ENCODE data around the gene UPP2.

UPP2 gene

GRCh38 chr2:158095269-158095668 lies 6.4 kb upstream of the UPP2 start:
- Mint-ChIP-seq H3K4me3 (no peak overlapping the region), H3K27ac (no peak overlapping the region), H3K36me3 (no peaks in the 10 kb centered on the region), H3K27me3 (peaks cover 3% of the 10 kb centered on the region), H3K9me3 (no peaks in the 10 kb centered on the region), H3K4me1 (no peaks in the 10 kb centered on the region)
- no peak for ATAC-seq (ENCODE audit: low read depth)
- no peak for DNase-seq (ENCODE audit: low spot score in 2 of 2)

- DNase-seq (ENCODE audit: low spot score in 2 of 2) (no peak), ATAC-seq (ENCODE audit: low read depth) (no peak)
- no peak overlapping the region for H3K27ac Mint-ChIP-seq
- H3K4me3 Mint-ChIP-seq, result no peak overlapping the region
- no peaks in the 10 kb centered on the region for H3K9me3 Mint-ChIP-seq
- peaks cover 3% of the 10 kb centered on the region for H3K27me3 Mint-ChIP-seq
- H3K36me3 Mint-ChIP-seq, result no peaks in the 10 kb centered on the region
- no peaks in the 10 kb centered on the region for H3K4me1 Mint-ChIP-seq
Observed at GRCh38 chr2:158095912-158096311, 5.8 kb upstream of the UPP2 start.

GRCh38 chr2:158097481-158097880 lies 4.2 kb upstream of the UPP2 start:
- ATAC-seq (ENCODE audit: low read depth) (no peak), DNase-seq (ENCODE audit: low spot score in 2 of 2) (no peak)
- H3K4me1 Mint-ChIP-seq, result no peaks in the 10 kb centered on the region
- no peaks in the 10 kb centered on the region for H3K9me3 Mint-ChIP-seq
- no peak overlapping the region for H3K4me3 Mint-ChIP-seq
- H3K27ac Mint-ChIP-seq, result no peak overlapping the region
- no peaks in the 10 kb centered on the region for H3K36me3 Mint-ChIP-seq
- H3K27me3 Mint-ChIP-seq, result no peaks in the 10 kb centered on the region

GRCh38 chr2:158098178-158098577 lies 3.5 kb upstream of the UPP2 start:
- no peak overlapping the region for H3K27ac Mint-ChIP-seq
- no peaks in the 10 kb centered on the region for H3K9me3 Mint-ChIP-seq
- ATAC-seq (ENCODE audit: low read depth) (no peak), DNase-seq (ENCODE audit: low spot score in 2 of 2) (no peak)
- H3K36me3 Mint-ChIP-seq, result no peaks in the 10 kb centered on the region
- H3K4me3 Mint-ChIP-seq, result no peak overlapping the region
- H3K4me1 Mint-ChIP-seq, result no peaks in the 10 kb centered on the region
- no peaks in the 10 kb centered on the region for H3K27me3 Mint-ChIP-seq

- H3K9me3 Mint-ChIP-seq, result peaks cover 1% of the 10 kb centered on the region
- DNase-seq (ENCODE audit: low spot score in 2 of 2), result no peak
- H3K27ac Mint-ChIP-seq, result no peak overlapping the region
- peaks cover 2% of the 10 kb centered on the region for H3K27me3 Mint-ChIP-seq
- H3K36me3 Mint-ChIP-seq, result no peaks in the 10 kb centered on the region
- ATAC-seq (ENCODE audit: low read depth), result no peak
- H3K4me1 Mint-ChIP-seq, result no peaks in the 10 kb centered on the region
- no peak overlapping the region for H3K4me3 Mint-ChIP-seq
Observed at GRCh38 chr2:158099716-158100115, 2.0 kb upstream of the UPP2 start.

GRCh38 chr2:158100411-158100810 lies 1.3 kb upstream of the UPP2 start:
- DNase-seq (ENCODE audit: low spot score in 2 of 2), result no peak
- peaks cover 1% of the 10 kb centered on the region for H3K9me3 Mint-ChIP-seq

GRCh38 chr2:158102446-158102845 lies 770 bp downstream of the UPP2 start:
- ATAC-seq (ENCODE audit: low read depth) (no peak), DNase-seq (ENCODE audit: low spot score in 2 of 2) (no peak)
- no peak overlapping the region for H3K4me3 Mint-ChIP-seq
- H3K4me1 Mint-ChIP-seq, result no peaks in the 10 kb centered on the region
- no peak overlapping the region for H3K27ac Mint-ChIP-seq
- H3K27me3 Mint-ChIP-seq, result peaks cover 2% of the 10 kb centered on the region
- H3K9me3 Mint-ChIP-seq, result peaks cover 1% of the 10 kb centered on the region
- H3K36me3 Mint-ChIP-seq, result no peaks in the 10 kb centered on the region

More at GRCh38 chr2:158100411-158100810, 1.3 kb upstream of the UPP2 start:
- no peak overlapping the region for H3K4me3 Mint-ChIP-seq
- H3K36me3 Mint-ChIP-seq, result no peaks in the 10 kb centered on the region
- H3K27me3 Mint-ChIP-seq, result peaks cover 2% of the 10 kb centered on the region
- no peak overlapping the region for H3K27ac Mint-ChIP-seq
- ATAC-seq (ENCODE audit: low read depth), result no peak
- H3K4me1 Mint-ChIP-seq, result no peaks in the 10 kb centered on the region

GRCh38 chr2:158103411-158104012 lies 1.8 kb downstream of the UPP2 start:
- Mint-ChIP-seq H3K27ac (no peak overlapping the region), H3K36me3 (no peaks in the 10 kb centered on the region), H3K4me3 (no peak overlapping the region), H3K4me1 (no peaks in the 10 kb centered on the region), H3K27me3 (peaks cover 3% of the 10 kb centered on the region), H3K9me3 (peaks cover 1% of the 10 kb centered on the region)
- DNase-seq (ENCODE audit: low spot score in 2 of 2) (no peak), ATAC-seq (ENCODE audit: low read depth) (no peak)

GRCh38 chr2:158104903-158105302 lies 3.2 kb downstream of the UPP2 start:
- H3K36me3 Mint-ChIP-seq, result no peaks in the 10 kb centered on the region
- H3K9me3 Mint-ChIP-seq, result peaks cover 1% of the 10 kb centered on the region
- peaks cover 5% of the 10 kb centered on the region for H3K27me3 Mint-ChIP-seq
- no peak for ATAC-seq (ENCODE audit: low read depth)
- no peak overlapping the region for H3K27ac Mint-ChIP-seq
- no peak overlapping the region for H3K4me3 Mint-ChIP-seq
- no peaks in the 10 kb centered on the region for H3K4me1 Mint-ChIP-seq
- DNase-seq (ENCODE audit: low spot score in 2 of 2), result no peak

GRCh38 chr2:158112992-158113391 lies 11.3 kb downstream of the UPP2 start:
- no peak for ATAC-seq (ENCODE audit: low read depth)
- DNase-seq (ENCODE audit: low spot score in 2 of 2), result no peak
- peaks cover 1% of the 10 kb centered on the region for H3K9me3 Mint-ChIP-seq
- no peak overlapping the region for H3K27ac Mint-ChIP-seq
- H3K27me3 Mint-ChIP-seq, result peaks cover 16% of the 10 kb centered on the region
- no peaks in the 10 kb centered on the region for H3K36me3 Mint-ChIP-seq
- no peak overlapping the region for H3K4me3 Mint-ChIP-seq
- no peaks in the 10 kb centered on the region for H3K4me1 Mint-ChIP-seq

- Mint-ChIP-seq H3K4me1 (no peaks in the 10 kb centered on the region), H3K27me3 (peaks cover 14% of the 10 kb centered on the region), H3K27ac (no peak overlapping the region), H3K9me3 (peaks cover 1% of the 10 kb centered on the region), H3K36me3 (no peaks in the 10 kb centered on the region), H3K4me3 (no peak overlapping the region)
- ATAC-seq (ENCODE audit: low read depth), result no peak
- DNase-seq (ENCODE audit: low spot score in 2 of 2), result no peak
Observed at GRCh38 chr2:158113741-158114295, 12.1 kb downstream of the UPP2 start.

GRCh38 chr2:158114516-158114915 lies 12.8 kb downstream of the UPP2 start:
- no peak for ATAC-seq (ENCODE audit: low read depth)
- Mint-ChIP-seq H3K27ac (no peak overlapping the region), H3K4me3 (no peak overlapping the region), H3K27me3 (peaks cover 13% of the 10 kb centered on the region), H3K4me1 (no peaks in the 10 kb centered on the region), H3K36me3 (no peaks in the 10 kb centered on the region), H3K9me3 (peaks cover 1% of the 10 kb centered on the region)
- DNase-seq (ENCODE audit: low spot score in 2 of 2), result no peak

GRCh38 chr2:158115202-158115767 lies 13.6 kb downstream of the UPP2 start:
- Mint-ChIP-seq H3K36me3 (no peaks in the 10 kb centered on the region), H3K27ac (no peak overlapping the region), H3K4me3 (no peak overlapping the region), H3K27me3 (peaks cover 11% of the 10 kb centered on the region), H3K4me1 (no peaks in the 10 kb centered on the region), H3K9me3 (peaks cover 1% of the 10 kb centered on the region)
- no peak for ATAC-seq (ENCODE audit: low read depth)
- DNase-seq (ENCODE audit: low spot score in 2 of 2), result no peak

GRCh38 chr2:158116936-158117335 lies 15.3 kb downstream of the UPP2 start:
- Mint-ChIP-seq H3K27me3 (peaks cover 11% of the 10 kb centered on the region), H3K27ac (no peak overlapping the region), H3K4me3 (no peak overlapping the region), H3K4me1 (no peaks in the 10 kb centered on the region), H3K36me3 (no peaks in the 10 kb centered on the region), H3K9me3 (peaks cover 1% of the 10 kb centered on the region)
- no peak for DNase-seq (ENCODE audit: low spot score in 2 of 2)
- ATAC-seq (ENCODE audit: low read depth), result no peak

- Mint-ChIP-seq H3K9me3 (no peaks in the 10 kb centered on the region), H3K27ac (no peak overlapping the region), H3K27me3 (peaks cover 16% of the 10 kb centered on the region), H3K36me3 (no peaks in the 10 kb centered on the region), H3K4me3 (no peak overlapping the region), H3K4me1 (no peaks in the 10 kb centered on the region)
- DNase-seq (ENCODE audit: low spot score in 2 of 2), result no peak
- ATAC-seq (ENCODE audit: low read depth), result no peak
Observed at GRCh38 chr2:158120102-158120501, 18.4 kb downstream of the UPP2 start.

Data from memory B cell (primary cell).